Parietal lobe (tissue), 1 donor: ENCODE results near the gene AXIN1. TPM values are rescaled to one million over a fixed set of nuclear protein-coding genes. Genes with fewer than 3 reads are reported as not detected.

Source experiments
- total RNA-seq: library from RNA; depleted of rRNA; stranded (reverse); fragments of >200 nt; gene quantifications from one replicate; pipeline ENCODE4 v1.2.3, GENCODE V29; 2014

The AXIN1 gene, protein sequence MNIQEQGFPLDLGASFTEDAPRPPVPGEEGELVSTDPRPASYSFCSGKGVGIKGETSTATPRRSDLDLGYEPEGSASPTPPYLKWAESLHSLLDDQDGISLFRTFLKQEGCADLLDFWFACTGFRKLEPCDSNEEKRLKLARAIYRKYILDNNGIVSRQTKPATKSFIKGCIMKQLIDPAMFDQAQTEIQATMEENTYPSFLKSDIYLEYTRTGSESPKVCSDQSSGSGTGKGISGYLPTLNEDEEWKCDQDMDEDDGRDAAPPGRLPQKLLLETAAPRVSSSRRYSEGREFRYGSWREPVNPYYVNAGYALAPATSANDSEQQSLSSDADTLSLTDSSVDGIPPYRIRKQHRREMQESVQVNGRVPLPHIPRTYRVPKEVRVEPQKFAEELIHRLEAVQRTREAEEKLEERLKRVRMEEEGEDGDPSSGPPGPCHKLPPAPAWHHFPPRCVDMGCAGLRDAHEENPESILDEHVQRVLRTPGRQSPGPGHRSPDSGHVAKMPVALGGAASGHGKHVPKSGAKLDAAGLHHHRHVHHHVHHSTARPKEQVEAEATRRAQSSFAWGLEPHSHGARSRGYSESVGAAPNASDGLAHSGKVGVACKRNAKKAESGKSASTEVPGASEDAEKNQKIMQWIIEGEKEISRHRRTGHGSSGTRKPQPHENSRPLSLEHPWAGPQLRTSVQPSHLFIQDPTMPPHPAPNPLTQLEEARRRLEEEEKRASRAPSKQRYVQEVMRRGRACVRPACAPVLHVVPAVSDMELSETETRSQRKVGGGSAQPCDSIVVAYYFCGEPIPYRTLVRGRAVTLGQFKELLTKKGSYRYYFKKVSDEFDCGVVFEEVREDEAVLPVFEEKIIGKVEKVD
- total RNA-seq: 27.2 TPM

DNA sequence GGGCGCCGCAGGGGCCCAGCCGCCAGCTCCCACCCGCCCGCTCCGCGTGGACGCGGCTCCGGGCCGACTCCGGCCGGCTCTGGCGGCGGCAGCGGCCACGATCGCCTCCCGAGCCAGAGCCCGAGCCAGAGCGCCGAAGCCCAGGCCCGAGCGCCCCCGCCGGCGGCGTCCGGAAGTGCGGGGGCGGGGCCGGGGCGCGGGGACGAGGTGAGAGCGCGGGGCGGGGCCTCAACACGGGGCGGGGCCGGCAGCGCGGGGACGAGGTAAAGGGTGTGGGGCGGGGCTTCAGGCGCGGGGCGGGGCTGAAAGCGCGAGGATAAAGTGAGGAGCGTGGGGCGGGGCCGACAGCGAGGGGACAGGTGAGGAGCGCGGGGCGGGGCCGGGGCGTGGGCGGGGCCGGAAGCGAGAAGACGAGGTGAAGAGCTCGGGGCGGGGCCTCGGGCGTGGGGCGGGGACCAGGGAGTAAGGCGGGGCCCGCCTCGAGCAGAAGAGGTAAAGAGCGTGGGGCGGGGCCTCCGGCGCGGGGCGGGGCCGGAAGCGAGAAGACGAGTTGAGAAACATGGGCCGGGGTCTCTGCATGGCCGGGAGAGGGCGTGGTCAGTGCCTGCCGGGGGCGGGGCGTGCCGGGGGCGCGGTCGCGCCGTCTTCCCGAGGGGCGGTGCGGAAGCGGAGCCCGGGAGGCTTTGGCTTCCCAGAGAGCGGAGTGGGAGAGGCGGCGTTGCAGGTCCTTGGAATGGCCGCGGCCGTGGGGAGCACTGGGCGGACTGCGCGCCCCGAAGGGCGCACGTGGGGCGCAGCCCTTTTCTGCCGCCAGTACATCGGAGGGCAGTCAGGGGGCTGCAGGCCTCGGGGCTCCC is at the start of gene AXIN1:
Gene AXIN1, minus strand, starts transcription at position 177 of the 857 bp plus-strand sequence. CDS start 5,698 bp downstream, outside the sequence.

DNA sequence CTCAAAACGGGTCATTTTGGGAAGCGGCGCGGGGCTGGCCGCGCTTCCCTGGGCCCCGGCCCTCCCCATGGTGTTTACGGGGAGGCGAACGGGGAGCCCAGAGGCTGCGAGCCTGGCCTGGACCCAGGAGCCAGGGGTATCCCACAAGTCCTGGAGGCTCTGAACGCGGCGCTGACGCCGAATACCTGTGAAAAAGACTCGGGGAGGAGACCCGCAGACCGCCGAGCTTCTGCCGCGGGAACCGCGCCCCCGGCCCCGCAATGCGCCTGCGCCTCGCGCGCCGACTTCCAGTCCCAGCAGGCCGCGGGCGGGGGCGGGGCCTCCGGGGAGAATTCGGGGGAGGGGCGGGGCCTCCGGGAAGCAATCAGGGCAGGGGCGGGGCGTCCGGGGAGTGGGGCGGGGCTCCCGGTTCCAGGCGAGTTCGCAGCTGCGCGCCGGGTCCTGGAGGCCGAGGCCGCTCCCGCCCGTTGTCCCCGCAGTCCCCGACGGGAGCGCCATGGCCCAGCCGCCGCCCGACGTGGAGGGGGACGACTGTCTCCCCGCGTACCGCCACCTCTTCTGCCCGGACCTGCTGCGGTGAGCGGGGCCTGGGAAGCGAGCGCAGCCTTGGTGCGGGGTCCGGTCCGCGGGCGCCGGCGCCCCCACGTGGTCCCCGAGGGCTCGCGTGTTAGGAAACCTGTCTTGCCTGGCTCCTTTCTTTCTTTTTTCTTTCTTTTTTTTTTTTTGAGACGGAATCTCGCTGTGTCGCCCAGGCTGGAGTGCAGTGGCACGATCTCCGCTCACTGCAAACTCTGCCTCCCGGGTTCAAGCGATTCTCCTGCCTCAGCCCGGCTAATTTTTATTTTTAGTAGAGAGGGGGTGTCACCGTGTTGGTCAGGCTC is 49.2 kb upstream of the AXIN1 start, which contains the start of gene DECR2:
Gene DECR2, plus strand, starts transcription at position 418 of the 881 bp plus-strand sequence. Its CDS starts 79 bp downstream, at position 497.

DNA sequence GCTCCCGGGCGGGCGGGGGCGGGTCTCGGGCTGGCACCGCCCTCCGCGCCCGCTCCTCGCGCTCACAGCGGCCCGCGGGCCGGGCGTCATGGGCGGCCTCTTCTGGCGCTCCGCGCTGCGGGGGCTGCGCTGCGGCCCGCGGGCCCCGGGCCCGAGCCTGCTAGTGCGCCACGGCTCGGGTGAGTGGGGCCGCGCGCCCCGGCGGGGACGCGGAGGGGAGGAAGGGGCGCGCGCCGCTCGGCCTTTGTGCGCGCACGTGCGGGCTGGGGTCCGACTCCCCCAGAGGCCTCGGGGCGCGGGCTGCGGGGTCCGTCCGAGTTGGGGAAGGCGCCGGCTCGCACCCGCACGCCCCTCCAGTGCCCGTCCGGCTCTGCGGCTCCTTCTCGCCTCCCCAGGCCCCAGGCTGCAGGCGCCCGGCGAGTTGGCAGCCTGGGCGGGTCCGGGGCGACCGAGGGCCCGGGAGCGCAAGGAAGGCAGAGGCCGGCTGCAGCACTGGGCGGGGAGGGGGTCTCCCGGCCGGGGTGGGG is 44.7 kb upstream of the AXIN1 start, which contains the start of gene NME4:
Gene NME4, plus strand, starts transcription at position 65 of the 527 bp plus-strand sequence. Its CDS starts 24 bp downstream, at position 89.

DNA sequence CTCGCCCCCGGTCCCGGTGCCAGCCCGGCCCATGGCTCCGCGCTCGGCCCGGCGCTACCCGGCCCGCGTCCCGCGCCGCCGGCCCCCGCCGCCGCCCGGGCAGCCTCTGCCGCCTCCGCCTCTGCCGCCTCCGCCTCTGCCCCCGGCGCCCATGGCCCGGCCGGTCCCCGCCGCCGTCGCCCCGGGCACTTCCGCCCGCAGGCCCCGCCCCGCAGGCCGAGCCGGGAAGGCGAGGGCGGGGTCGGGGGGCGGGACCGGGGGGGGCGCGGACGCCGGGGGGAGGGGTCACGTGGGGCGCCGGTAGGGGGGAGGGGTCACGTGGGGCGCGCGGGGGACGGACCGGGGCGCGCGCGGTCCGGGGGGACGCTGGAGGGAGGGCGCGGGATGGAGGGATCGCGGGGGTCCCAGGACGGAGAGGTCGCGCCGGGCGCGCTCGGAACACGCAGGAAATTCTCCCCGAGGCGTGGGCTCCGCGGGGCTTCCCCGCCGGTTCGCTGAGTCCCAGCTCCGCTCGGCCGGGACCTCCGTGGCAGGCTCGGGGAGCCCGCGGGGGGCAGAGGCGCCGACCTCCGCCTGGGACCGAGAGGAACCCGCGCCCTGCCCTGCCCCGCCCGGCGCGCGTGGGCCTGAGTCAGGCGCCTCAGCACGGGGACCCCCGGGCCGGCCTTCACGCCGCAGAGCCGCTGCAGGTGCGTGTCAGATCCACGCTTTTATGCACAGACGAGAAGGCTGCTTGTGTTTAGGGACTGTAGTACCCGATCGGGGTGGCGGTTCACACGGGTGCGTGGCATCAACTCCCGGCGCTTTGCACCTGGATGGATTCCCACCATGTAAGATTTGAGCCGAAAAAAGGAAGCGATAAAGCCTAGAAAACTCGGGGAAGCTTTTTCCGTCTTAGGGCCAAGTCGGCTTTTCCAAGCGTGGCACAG is 29.5 kb upstream of the AXIN1 start, which contains the start of gene PGAP6:
Gene PGAP6, minus strand, starts transcription at position 190 of the 929 bp plus-strand sequence. Its CDS starts 157 bp downstream, at position 33.

DNA sequence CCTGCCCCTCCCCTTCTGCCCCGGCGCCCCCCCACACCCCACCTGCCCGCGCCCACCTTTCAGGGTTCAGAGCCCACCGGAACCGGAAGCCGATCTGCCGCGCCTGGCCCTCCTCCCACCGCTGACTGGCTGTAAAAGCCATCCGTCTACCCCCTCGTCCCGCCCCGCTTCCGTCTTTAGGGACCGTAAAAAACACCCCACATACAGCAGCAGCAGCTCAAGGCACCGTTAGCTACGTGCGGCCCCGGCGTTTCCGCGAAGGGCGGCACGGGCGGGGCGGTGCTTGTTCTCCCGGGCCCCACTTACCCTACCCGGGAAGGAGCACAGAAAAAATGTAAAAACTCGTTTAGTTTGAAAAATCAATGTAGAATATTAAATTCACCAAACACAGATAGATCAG is 17.9 kb upstream of the AXIN1 start, which contains the start of gene MRPL28:
Gene MRPL28, minus strand, starts transcription at position 96 of the 400 bp plus-strand sequence. CDS start 320 bp downstream, outside the sequence.

DNA sequence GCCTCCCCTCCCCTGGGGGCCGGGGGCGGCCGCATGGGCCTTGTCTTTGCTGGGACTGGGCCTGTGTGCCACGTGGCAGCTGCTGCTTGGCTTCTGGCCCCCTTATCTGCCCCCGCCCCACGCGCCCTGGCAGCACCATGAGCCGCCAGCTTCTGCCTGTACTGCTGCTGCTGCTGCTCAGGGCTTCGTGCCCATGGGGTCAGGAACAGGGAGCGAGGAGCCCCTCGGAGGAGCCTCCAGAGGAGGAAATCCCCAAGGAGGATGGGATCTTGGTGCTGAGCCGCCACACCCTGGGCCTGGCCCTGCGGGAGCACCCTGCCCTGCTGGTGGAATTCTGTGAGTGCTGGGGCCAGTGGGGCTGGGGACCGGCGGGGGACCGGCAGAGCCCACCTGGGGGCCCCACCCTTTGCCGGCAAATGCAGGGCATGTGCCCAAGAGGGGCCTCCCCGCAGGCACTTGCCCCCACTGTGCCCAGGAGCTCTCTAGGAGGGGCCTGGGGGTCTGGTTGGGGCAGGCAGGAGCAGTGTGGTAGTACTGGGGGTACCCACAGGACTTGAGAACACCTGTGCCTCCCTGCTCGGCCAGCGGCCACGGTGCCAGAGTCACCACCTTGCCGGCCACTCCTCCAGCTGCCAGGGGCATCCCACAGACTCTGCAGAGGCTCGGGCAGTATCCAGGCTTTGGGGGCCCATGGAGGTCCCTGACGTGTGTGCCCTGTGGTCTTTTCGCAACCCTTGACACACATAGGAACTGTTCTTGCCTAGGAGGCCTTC is 69.3 kb downstream of the AXIN1 start, which contains the start of gene PDIA2:
Gene PDIA2, plus strand, starts transcription at position 132 of the 773 bp plus-strand sequence. Its CDS starts 6 bp downstream, at position 138.

DNA sequence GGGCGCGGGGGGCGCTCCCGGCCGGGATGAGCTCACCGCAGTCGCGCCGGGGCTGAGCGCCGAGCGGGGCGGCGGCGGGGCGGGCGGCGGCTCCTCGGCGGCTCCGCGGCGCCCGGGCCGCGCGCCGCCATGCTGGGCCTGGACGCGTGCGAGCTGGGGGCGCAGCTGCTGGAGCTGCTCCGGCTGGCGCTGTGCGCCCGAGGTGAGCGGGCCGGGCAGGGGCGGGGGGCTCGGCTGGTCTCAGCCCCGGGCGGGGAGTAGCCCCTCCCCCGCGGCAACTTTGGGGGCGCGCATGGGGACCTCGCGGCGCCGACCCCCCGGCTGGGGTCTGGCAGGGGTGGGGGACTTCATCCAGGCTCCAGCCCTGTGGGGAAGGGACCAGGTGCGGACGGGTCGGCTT is 72.0 kb downstream of the AXIN1 start, which contains the start of gene ARHGDIG:
Gene ARHGDIG, plus strand, starts transcription at position 40 of the 400 bp plus-strand sequence. Its CDS starts 90 bp downstream, at position 130.

DNA sequence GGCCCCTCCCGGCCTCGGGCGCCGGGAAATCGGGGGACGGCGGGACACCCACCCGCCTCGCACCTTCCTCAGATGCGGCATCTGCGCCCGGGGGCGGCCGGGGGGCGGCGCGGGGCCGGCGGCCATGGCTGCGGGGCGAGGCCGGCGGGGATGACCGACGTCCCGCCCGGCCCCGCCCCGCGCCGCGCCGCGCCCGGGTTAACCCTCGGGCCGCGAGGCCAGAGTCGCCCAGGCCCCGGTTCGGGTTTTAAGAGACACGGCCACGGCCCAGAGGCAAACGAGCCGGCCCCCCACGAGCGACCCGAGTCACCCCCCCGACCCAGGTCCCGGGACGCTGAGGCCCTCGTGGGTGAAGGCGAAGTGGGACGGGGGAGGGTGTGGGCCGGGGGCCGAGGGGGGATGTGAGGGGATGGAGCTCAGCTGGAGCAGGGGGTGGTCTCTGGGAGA is 76.7 kb downstream of the AXIN1 start, which contains the start of gene RGS11:
Gene RGS11, minus strand, starts transcription at position 159 of the 447 bp plus-strand sequence. Its CDS starts 33 bp downstream, at position 126.

Other genes with a start within 250 kb of the AXIN1 start
- gene NPRL3, start 214.1 kb downstream of the AXIN1 start, total RNA-seq: 21.6 TPM
- gene HBZ, start 200.1 kb downstream of the AXIN1 start, total RNA-seq: not detected
- 7.8 TPM for gene HBM, start 186.7 kb downstream of the AXIN1 start, total RNA-seq
- 363 TPM for gene HBA2, start 179.8 kb downstream of the AXIN1 start, total RNA-seq
- gene HBA1, start 176.0 kb downstream of the AXIN1 start, total RNA-seq: 263 TPM
- 4.1 TPM for gene HBQ1, start 172.3 kb downstream of the AXIN1 start, total RNA-seq
- gene LUC7L, start 123.3 kb downstream of the AXIN1 start, total RNA-seq: 216 TPM
- gene FAM234A, start 117.9 kb downstream of the AXIN1 start, total RNA-seq: 22.5 TPM
- 21.0 TPM for gene RGS11, start 76.8 kb downstream of the AXIN1 start, total RNA-seq
- gene ARHGDIG, start 72.1 kb downstream of the AXIN1 start, total RNA-seq: 60.1 TPM
- 30.0 TPM for gene PDIA2, start 69.6 kb downstream of the AXIN1 start, total RNA-seq
- 26.6 TPM for gene MRPL28, start 17.8 kb upstream of the AXIN1 start, total RNA-seq
- gene PGAP6, start 29.3 kb upstream of the AXIN1 start, total RNA-seq: 25.4 TPM
- gene NME4, start 44.5 kb upstream of the AXIN1 start, total RNA-seq: 25.7 TPM
- 12.5 TPM for gene DECR2, start 49.2 kb upstream of the AXIN1 start, total RNA-seq
- gene RAB11FIP3, start 72.9 kb upstream of the AXIN1 start, total RNA-seq: 55.1 TPM
- 20.7 TPM for gene CAPN15, start 175.0 kb upstream of the AXIN1 start, total RNA-seq
- gene PRR35, start 207.7 kb upstream of the AXIN1 start, total RNA-seq: not detected
- gene NHLRC4, start 214.3 kb upstream of the AXIN1 start, total RNA-seq: 0.31 TPM
- gene PIGQ, start 217.2 kb upstream of the AXIN1 start, total RNA-seq: 42.3 TPM
- gene RAB40C, start 237.3 kb upstream of the AXIN1 start, total RNA-seq: 27.5 TPM